Uterus (tissue), 2 donors: ENCODE data around the gene SIK2.

Source experiments
- POLR2A ChIP-seq, 2 donors: fragments of 450-650 bp; IDR thresholded peaks; one replicate each; pipeline ENCODE4 v1.6.1; 2016; ENCODE audit warnings: antibody characterized with exemption in 2 of 2, mild to moderate bottlenecking in 1 of 2, moderate library complexity in 1 of 2
- TF ChIP-seq, protein P1 (sequence below), 4 experiments: fragments of 200-600 bp in 2 of 4; fragments of 450-650 bp in 2 of 4; sonication (generic) in 2 of 4; IDR thresholded peaks; one replicate each; pipeline ENCODE4 v1.5.1; 2016 to 2019; ENCODE audit warnings: antibody characterized with exemption in 4 of 4, mild to moderate bottlenecking in 2 of 4, moderate library complexity in 1 of 4

DNA sequence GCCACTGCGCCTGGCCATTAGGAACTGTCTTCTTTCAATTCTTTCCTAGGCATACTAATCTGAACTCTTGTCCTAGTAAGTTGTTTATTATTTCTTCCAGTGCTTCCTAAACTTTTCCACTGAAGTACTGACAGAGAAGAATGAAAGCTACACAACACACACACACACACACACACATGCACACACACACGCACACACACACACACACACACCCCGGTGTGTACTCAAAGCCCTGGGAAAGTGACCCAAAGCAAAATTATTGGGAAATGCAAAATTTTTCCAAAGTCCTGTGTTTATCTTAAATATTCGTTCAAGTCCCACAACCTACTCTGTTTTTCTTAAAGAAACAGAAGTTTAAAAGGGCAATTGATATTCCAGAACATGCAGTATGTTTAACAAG lies 19.4 kb upstream of the SIK2 start:
- TF ChIP-seq, protein P1, sequence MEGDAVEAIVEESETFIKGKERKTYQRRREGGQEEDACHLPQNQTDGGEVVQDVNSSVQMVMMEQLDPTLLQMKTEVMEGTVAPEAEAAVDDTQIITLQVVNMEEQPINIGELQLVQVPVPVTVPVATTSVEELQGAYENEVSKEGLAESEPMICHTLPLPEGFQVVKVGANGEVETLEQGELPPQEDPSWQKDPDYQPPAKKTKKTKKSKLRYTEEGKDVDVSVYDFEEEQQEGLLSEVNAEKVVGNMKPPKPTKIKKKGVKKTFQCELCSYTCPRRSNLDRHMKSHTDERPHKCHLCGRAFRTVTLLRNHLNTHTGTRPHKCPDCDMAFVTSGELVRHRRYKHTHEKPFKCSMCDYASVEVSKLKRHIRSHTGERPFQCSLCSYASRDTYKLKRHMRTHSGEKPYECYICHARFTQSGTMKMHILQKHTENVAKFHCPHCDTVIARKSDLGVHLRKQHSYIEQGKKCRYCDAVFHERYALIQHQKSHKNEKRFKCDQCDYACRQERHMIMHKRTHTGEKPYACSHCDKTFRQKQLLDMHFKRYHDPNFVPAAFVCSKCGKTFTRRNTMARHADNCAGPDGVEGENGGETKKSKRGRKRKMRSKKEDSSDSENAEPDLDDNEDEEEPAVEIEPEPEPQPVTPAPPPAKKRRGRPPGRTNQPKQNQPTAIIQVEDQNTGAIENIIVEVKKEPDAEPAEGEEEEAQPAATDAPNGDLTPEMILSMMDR (IDR thresholded peaks at IDR 0.05), result no peak
- TF ChIP-seq POLR2A (IDR thresholded peaks at IDR 0.05), result no peak
